B cell (primary cell): ENCODE measurements around the gene KRTAP10-7. TPM values are rescaled to one million over a fixed set of nuclear protein-coding genes. Genes with fewer than 3 reads are reported as not detected.
"Not testable (repeated sequence)": the region's sequence is repeated elsewhere in the genome, so short reads cannot be mapped to it uniquely, and the experiment has no call there.

Source experiments
- ATAC-seq: fragments of 200-7000 bp; cut with Tn5 transposase; one replicate; pipeline ENCODE4 v1.10.0; 2021; ENCODE audit warnings: low read depth, mild to moderate bottlenecking, moderate number of reproducible peaks, moderate library complexity
- CTCF ChIA-PET: fragments of 350-600 bp; sonication (Branson Sonifier 250); formaldehyde crosslinking; loops from one replicate; lab custom pipeline; 2021; ENCODE audit warnings: antibody characterized with exemption, inconsistent platforms; lab: Charles Lee
- POLR2A ChIA-PET: fragments of 350-600 bp; sonication (Branson Sonifier 250); formaldehyde crosslinking; loops from one replicate; lab custom pipeline; 2021; ENCODE audit warnings: antibody characterized with exemption; lab: Charles Lee
- DNase-seq: peaks from one replicate; pipeline ENCODE4 v3.0.0; 2013
- H2AFZ ChIP-seq: 2 replicates; pipeline ENCODE4 v1.6.1; 2012; ENCODE audit warnings: mild to moderate bottlenecking, low read depth, low read length; ENCODE audit not compliant: insufficient read depth, poor library complexity, severe bottlenecking
- H3K27ac ChIP-seq, 2 donors: 1 replicate in 1 of 2; 2 replicates in 1 of 2; pipeline ENCODE4 v1.5.1; 2012 to 2013; ENCODE audit warnings: low read length in 2 of 2, mild to moderate bottlenecking in 2 of 2, moderate library complexity in 1 of 2
- H3K27me3 ChIP-seq, 4 experiments: fragments of 200-600 bp in 1 of 4; sonication (generic) in 1 of 4; replicated peaks in 1 of 4; 1 replicate in 2 of 4; 2 replicates in 2 of 4; pipeline versions ENCODE4 v1.6.1 to v1.7.0; 2013 to 2016; ENCODE audit warnings: low read length in 3 of 4, mild to moderate bottlenecking in 2 of 4, mixed read lengths in 1 of 4, moderate library complexity in 1 of 4; ENCODE audit not compliant: insufficient read depth in 4 of 4, control insufficient read depth in 3 of 4; ENCODE audit errors: control extremely low read depth in 1 of 4
- H3K36me3 ChIP-seq, 2 experiments: replicated peaks in 1 of 2; 1 replicate in 1 of 2; 2 replicates in 1 of 2; pipeline versions ENCODE4 v1.6.1 to v1.7.1; 2013; ENCODE audit warnings: low read length in 1 of 2; ENCODE audit not compliant: insufficient read depth in 2 of 2, control insufficient read depth in 1 of 2; ENCODE audit errors: control extremely low read depth in 1 of 2, extremely low read depth in 1 of 2
- H3K4me1 ChIP-seq, 2 donors: fragments of 200-600 bp in 1 of 2; sonication (generic) in 1 of 2; 1 replicate in 1 of 2; 2 replicates in 1 of 2; pipeline versions ENCODE4 v1.5.1 to v1.6.1; 2013 to 2017; ENCODE audit warnings: low read length in 2 of 2; ENCODE audit not compliant: control insufficient read depth in 2 of 2, insufficient read depth in 2 of 2
- H3K4me2 ChIP-seq: replicated peaks from 2 replicates; pipeline ENCODE3; 2012; ENCODE audit warnings: mild to moderate bottlenecking, low read depth, low read length; ENCODE audit not compliant: poor library complexity, severe bottlenecking
- H3K4me3 ChIP-seq, 5 experiments: fragments of 200-600 bp in 1 of 5; sonication (generic) in 1 of 5; 1 replicate in 3 of 5; 2 replicates in 2 of 5; pipeline versions ENCODE4 v1.5.1 to v1.7.0; 2011 to 2016; ENCODE audit warnings: low read length in 4 of 5, mild to moderate bottlenecking in 4 of 5, low read depth in 2 of 5, control low read depth in 1 of 5, moderate library complexity in 1 of 5; ENCODE audit not compliant: insufficient read depth in 1 of 5; ENCODE audit errors: control extremely low read depth in 1 of 5, extremely low read depth in 1 of 5
- H3K79me2 ChIP-seq: fragments of 200-600 bp; sonication (generic); one replicate; pipeline ENCODE4 v1.6.0; 2016; ENCODE audit warnings: low read length; ENCODE audit not compliant: control insufficient read depth, insufficient read depth
- H3K9ac ChIP-seq: fragments of 200-600 bp; sonication (generic); 2 replicates; pipeline ENCODE4 v1.6.1; 2017; ENCODE audit warnings: mild to moderate bottlenecking, low read length, moderate library complexity
- H3K9me3 ChIP-seq, 3 donors: one replicate each; pipeline versions ENCODE4 v1.6.1 to v1.7.1; 2013; ENCODE audit warnings: low read length in 2 of 3; ENCODE audit not compliant: control insufficient read depth in 2 of 3, insufficient read depth in 1 of 3; ENCODE audit errors: control extremely low read depth in 1 of 3
- H4K20me1 ChIP-seq: 2 replicates; pipeline ENCODE4 v1.6.0; 2012; ENCODE audit warnings: mild to moderate bottlenecking, low read length; ENCODE audit not compliant: insufficient read depth, control insufficient read depth, poor library complexity, severe bottlenecking
- H3K27ac Mint-ChIP-seq: one replicate; pipeline ENCODE4 v1.8.0; 2021; ENCODE audit warnings: mixed read lengths
- H3K27me3 Mint-ChIP-seq: one replicate; pipeline ENCODE4 v1.8.0; 2021; ENCODE audit warnings: mixed read lengths
- H3K4me1 Mint-ChIP-seq: one replicate; pipeline ENCODE4 v1.8.0; 2021; ENCODE audit warnings: mixed read lengths
- H3K4me3 Mint-ChIP-seq: one replicate; pipeline ENCODE4 v1.8.0; 2021; ENCODE audit warnings: mixed read lengths
- H3K9me3 Mint-ChIP-seq: one replicate; pipeline ENCODE4 v1.8.0; 2022; ENCODE audit warnings: mixed read lengths; ENCODE audit not compliant: insufficient read depth
- WGBS: methylation state at CpG from one replicate; pipeline ENCODE4 v1.1.5; 2013; ENCODE audit warnings: missing lambda C conversion rate; ENCODE audit not compliant: insufficient coverage; 5-methylcytosine and 5-hydroxymethylcytosine counted together
- intact Hi-C: fragments of 100-400 bp; cut with micrococcal nuclease; formaldehyde crosslinking; loops from one replicate; pipeline ENCODE4 v1.10.0; 2022
- polyA plus RNA-seq: library from polyadenylated mRNA; depleted of rRNA; stranded (reverse); fragments of >200 nt; gene quantifications from 2 replicates; pipeline ENCODE4 v1.2.3, GENCODE V29; 2012
- total RNA-seq, 2 donors: library from RNA; stranded (reverse); fragments of 120-200 nt in 1 of 2; gene quantifications; 1 replicate in 1 of 2; 2 replicates in 1 of 2; pipeline versions ENCODE4 v1.2.3 to v1.2.4, GENCODE V29; 2013 to 2022

KRTAP10-7 gene
- total and polyA plus RNA-seq, 2 donors (not counting 1 experiment from before 2014, with no cell fraction given), result not detected

DNA sequence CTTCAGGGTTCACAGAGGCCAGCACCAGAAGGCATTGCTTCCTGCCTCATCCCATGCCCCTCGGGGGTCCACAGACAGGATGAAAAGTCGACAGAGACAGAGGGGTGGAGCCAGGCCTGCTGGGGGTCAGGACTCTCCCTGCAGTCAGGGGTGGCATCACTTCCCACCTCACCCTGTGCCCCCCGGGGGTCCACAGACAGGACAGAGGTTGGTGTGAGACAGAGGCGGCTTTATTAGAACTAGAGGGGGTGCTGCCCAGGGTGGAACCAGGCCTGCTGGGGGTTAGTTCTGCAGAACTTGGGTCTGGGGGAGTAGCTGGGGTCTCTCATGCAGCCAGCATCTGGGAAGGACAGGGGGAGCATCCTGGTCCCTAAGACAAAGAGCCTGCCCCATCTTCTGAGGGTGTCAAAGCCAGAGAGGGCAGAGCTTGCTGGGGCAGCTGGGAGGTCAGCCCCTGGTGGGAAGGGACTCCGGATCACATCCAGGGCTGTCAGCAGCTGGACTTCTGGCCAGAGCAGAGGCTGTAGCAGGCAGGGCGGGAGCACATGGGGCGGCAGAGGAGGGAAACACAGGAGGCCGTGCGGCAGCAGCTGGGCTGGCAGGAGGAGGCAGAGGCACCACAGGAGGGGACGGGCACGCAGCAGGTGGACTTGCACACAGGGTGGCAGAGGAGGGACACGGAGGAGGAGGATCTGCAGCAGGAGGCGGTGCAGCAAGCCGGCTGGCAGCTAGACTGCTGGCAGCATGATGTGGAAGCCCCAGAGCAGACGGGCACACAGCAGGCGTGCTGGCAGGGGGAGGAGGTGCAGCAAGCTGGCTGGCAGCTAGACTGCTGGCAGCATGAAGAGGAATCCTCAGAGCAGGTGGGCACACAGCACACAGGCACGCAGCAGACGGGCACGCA lies 9.2 kb upstream of the KRTAP10-7 start:
- H3K4me3 Mint-ChIP-seq, H3K9ac ChIP-seq, H3K9me3 ChIP-seq, H3K9me3 Mint-ChIP-seq, POLR2A ChIA-PET, CTCF ChIA-PET, H3K4me2 ChIP-seq, H3K4me3 ChIP-seq, DNase-seq, H3K4me1 ChIP-seq, H3K27ac ChIP-seq, H3K27me3 ChIP-seq, H3K79me2 ChIP-seq, ATAC-seq, H3K4me1 Mint-ChIP-seq, H4K20me1 ChIP-seq, H3K27ac Mint-ChIP-seq, H3K36me3 ChIP-seq, H2AFZ ChIP-seq, intact Hi-C loops: not testable (repeated sequence)
- WGBS, result 89% methylated on average over 7 of the region's 19 CpGs
- H3K27me3 Mint-ChIP-seq, result peaks cover 33% of the 10 kb centered on the region

DNA sequence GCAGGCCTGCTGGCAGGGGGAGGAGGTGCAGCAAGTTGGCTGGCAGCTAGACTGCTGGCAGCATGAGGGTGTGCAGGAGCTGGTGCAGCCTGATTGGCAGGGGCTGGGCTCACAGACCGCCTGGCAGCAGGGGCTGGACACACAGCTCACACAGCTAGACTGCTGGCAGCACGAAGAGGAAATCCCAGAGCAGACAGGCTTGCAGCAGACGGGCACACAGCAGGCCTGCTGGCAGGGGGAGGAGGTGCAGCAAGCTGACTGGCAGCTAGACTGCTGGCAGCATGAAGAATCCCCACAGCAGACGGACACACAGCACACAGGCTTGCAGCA lies 8.6 kb upstream of the KRTAP10-7 start:
- H3K4me3 Mint-ChIP-seq, H3K9ac ChIP-seq, DNase-seq, H3K4me3 ChIP-seq, H3K27ac Mint-ChIP-seq, H3K9me3 Mint-ChIP-seq, H3K27me3 ChIP-seq, H4K20me1 ChIP-seq, H3K79me2 ChIP-seq, H3K4me1 ChIP-seq, H3K9me3 ChIP-seq, POLR2A ChIA-PET, H3K36me3 ChIP-seq, H2AFZ ChIP-seq, H3K27ac ChIP-seq, H3K4me2 ChIP-seq, CTCF ChIA-PET, H3K4me1 Mint-ChIP-seq, ATAC-seq, intact Hi-C loops: not testable (repeated sequence)
- no CpG with 5 or more reads among the region's 4 CpGs for WGBS
- peaks cover 26% of the 10 kb centered on the region for H3K27me3 Mint-ChIP-seq
